Measurements from ENCODE around the gene SUSD1.

- no peak for TF ChIP-seq YY1 (IDR thresholded peaks at IDR 0.05; ENCODE audit: low read depth)
- TF ChIP-seq CTCF (IDR thresholded peaks at IDR 0.05), result no peak
- no peak for TF ChIP-seq RFX5 (IDR thresholded peaks at IDR 0.05; ENCODE audit: low read length)
- TF ChIP-seq REST (IDR thresholded peaks at IDR 0.05; ENCODE audit: low read depth, low read length), result no peak
- TF ChIP-seq, protein P1, sequence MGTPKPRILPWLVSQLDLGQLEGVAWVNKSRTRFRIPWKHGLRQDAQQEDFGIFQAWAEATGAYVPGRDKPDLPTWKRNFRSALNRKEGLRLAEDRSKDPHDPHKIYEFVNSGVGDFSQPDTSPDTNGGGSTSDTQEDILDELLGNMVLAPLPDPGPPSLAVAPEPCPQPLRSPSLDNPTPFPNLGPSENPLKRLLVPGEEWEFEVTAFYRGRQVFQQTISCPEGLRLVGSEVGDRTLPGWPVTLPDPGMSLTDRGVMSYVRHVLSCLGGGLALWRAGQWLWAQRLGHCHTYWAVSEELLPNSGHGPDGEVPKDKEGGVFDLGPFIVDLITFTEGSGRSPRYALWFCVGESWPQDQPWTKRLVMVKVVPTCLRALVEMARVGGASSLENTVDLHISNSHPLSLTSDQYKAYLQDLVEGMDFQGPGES (IDR thresholded peaks at IDR 0.05; ENCODE audit: low read depth, low read length), result no peak
- TF ChIP-seq GABPA (IDR thresholded peaks at IDR 0.05; ENCODE audit: low read depth), result no peak
- no peak for TF ChIP-seq EP300 (IDR thresholded peaks at IDR 0.05; ENCODE audit: borderline replicate concordance in 1 of 2, low read depth in 1 of 2, low read length in 1 of 2)
- TF ChIP-seq TAF1 (IDR thresholded peaks at IDR 0.05; ENCODE audit: borderline replicate concordance, low read depth, low read length), result no peak
- no peak for TF ChIP-seq RAD21 (IDR thresholded peaks at IDR 0.05; ENCODE audit: low read length)
- TF ChIP-seq NRF1 (IDR thresholded peaks at IDR 0.05; ENCODE audit: low read depth, low read length), result no peak
- no peak for TF ChIP-seq TEAD4 (IDR thresholded peaks at IDR 0.05; ENCODE audit: borderline replicate concordance, insufficient read depth)
Observed at GRCh38 chr9:112200711-112201110, 25.6 kb upstream of the SUSD1 start.

All from SK-N-SH (cell line).